H9 (cell line): ENCODE measurements around the gene SPATA46. TPM values are rescaled to one million over a fixed set of nuclear protein-coding genes. Genes with fewer than 3 reads are reported as not detected.

ENCODE experiments used
- DNase-seq: peaks from one replicate; pipeline ENCODE4 v3.0.0-alpha.2; 2017
- H2AFZ ChIP-seq: one replicate; pipeline ENCODE4 v1.6.1; 2013; ENCODE audit warnings: mild to moderate bottlenecking, low read length, control low read depth, moderate library complexity
- H2AK5ac ChIP-seq: 2 replicates; pipeline ENCODE4 v1.6.1; 2013; ENCODE audit warnings: low read length, control low read depth, mixed read lengths; ENCODE audit not compliant: insufficient read length
- H2BK120ac ChIP-seq: one replicate; pipeline ENCODE4 v1.6.1; 2013; ENCODE audit warnings: low read depth, mild to moderate bottlenecking, low read length, control low read depth, inconsistent platforms; ENCODE audit not compliant: poor library complexity, severe bottlenecking
- H2BK12ac ChIP-seq: 2 replicates; pipeline ENCODE4 v1.6.1; 2013; ENCODE audit warnings: low read length, control low read depth, mixed read lengths, low read depth; ENCODE audit not compliant: insufficient read length
- H2BK15ac ChIP-seq: 2 replicates; pipeline ENCODE4 v1.6.1; 2013; ENCODE audit warnings: low read depth, low read length, control low read depth
- H2BK20ac ChIP-seq: one replicate; pipeline ENCODE4 v1.6.1; 2013; ENCODE audit warnings: low read depth, mild to moderate bottlenecking, low read length, control low read depth, inconsistent platforms; ENCODE audit not compliant: poor library complexity, severe bottlenecking
- H2BK5ac ChIP-seq: 2 replicates; pipeline ENCODE4 v1.6.1; 2013; ENCODE audit warnings: low read length, control low read depth, mixed read lengths; ENCODE audit not compliant: insufficient read length
- H3K14ac ChIP-seq: 2 replicates; pipeline ENCODE4 v1.6.1; 2013; ENCODE audit warnings: low read length, control low read depth; ENCODE audit not compliant: insufficient read depth
- H3K18ac ChIP-seq: 2 replicates; pipeline ENCODE4 v1.6.1; 2013; ENCODE audit warnings: low read depth, mild to moderate bottlenecking, mixed read lengths, low read length, control low read depth; ENCODE audit not compliant: insufficient read length
- H3K23ac ChIP-seq: 2 replicates; pipeline ENCODE4 v1.6.1; 2013; ENCODE audit warnings: low read length, control low read depth, mixed read lengths, low read depth; ENCODE audit not compliant: insufficient read length
- H3K23me2 ChIP-seq: 2 replicates; pipeline ENCODE4 v1.6.1; 2013; ENCODE audit warnings: low read depth, mild to moderate bottlenecking, mixed read lengths, low read length, control low read depth; ENCODE audit not compliant: insufficient read length, poor library complexity, severe bottlenecking
- H3K27ac ChIP-seq: 2 replicates; pipeline ENCODE4 v1.5.1; 2013; ENCODE audit warnings: low read length, control low read depth, mixed read lengths, low read depth; ENCODE audit not compliant: insufficient read length
- H3K27me3 ChIP-seq: 2 replicates; pipeline ENCODE4 v1.6.1; 2013; ENCODE audit warnings: low read length, control low read depth, inconsistent platforms; ENCODE audit not compliant: insufficient read depth
- H3K4ac ChIP-seq: 2 replicates; pipeline ENCODE4 v1.6.1; 2013; ENCODE audit warnings: low read depth, mild to moderate bottlenecking, control low read depth, inconsistent platforms, low read length, moderate library complexity
- H3K4me1 ChIP-seq: 2 replicates; pipeline ENCODE4 v1.6.1; 2013; ENCODE audit warnings: low read length, control low read depth, inconsistent platforms; ENCODE audit not compliant: insufficient read depth
- H3K4me2 ChIP-seq: 2 replicates; pipeline ENCODE4 v1.6.1; 2013; ENCODE audit warnings: low read length, control low read depth, mixed read lengths; ENCODE audit not compliant: insufficient read length, insufficient read depth
- H3K56ac ChIP-seq: 2 replicates; pipeline ENCODE4 v1.6.1; 2013; ENCODE audit warnings: low read depth, mild to moderate bottlenecking, mixed read lengths, low read length, control low read depth; ENCODE audit not compliant: insufficient read length
- H3K79me1 ChIP-seq: 2 replicates; pipeline ENCODE4 v1.6.1; 2013; ENCODE audit warnings: low read depth, mild to moderate bottlenecking, moderate library complexity, low read length, control low read depth, inconsistent platforms; ENCODE audit not compliant: insufficient read depth, poor library complexity, severe bottlenecking
- H3K79me2 ChIP-seq: 2 replicates; pipeline ENCODE4 v1.6.1; 2013; ENCODE audit warnings: low read length, control low read depth, inconsistent platforms; ENCODE audit not compliant: insufficient read depth
- H3K9ac ChIP-seq: 2 replicates; pipeline ENCODE4 v1.6.1; 2013; ENCODE audit warnings: low read length, control low read depth, mixed read lengths; ENCODE audit not compliant: insufficient read length; ENCODE audit errors: extremely low read depth
- H3K9me3 ChIP-seq: one replicate; pipeline ENCODE4 v1.6.1; 2013; ENCODE audit warnings: low read depth, low read length, inconsistent platforms; ENCODE audit not compliant: control insufficient read depth
- H3T11ph ChIP-seq: one replicate; pipeline ENCODE4 v1.6.1; 2013; ENCODE audit warnings: mild to moderate bottlenecking, low read length, control low read depth, inconsistent platforms
- H4K20me1 ChIP-seq: one replicate; pipeline ENCODE4 v1.6.1; 2013; ENCODE audit not compliant: control insufficient read depth, insufficient read length, insufficient read depth
- H4K5ac ChIP-seq: 2 replicates; pipeline ENCODE4 v1.6.1; 2013; ENCODE audit warnings: low read depth, mild to moderate bottlenecking, mixed read lengths, low read length, control low read depth; ENCODE audit not compliant: insufficient read length
- H4K8ac ChIP-seq: replicated peaks from 2 replicates; pipeline ENCODE4 v1.6.1; 2013; ENCODE audit warnings: low read length, control low read depth, mixed read lengths, low read depth; ENCODE audit not compliant: insufficient read length
- H4K91ac ChIP-seq: 2 replicates; pipeline ENCODE4 v1.6.1; 2013; ENCODE audit warnings: low read depth, mild to moderate bottlenecking, moderate library complexity, mixed read lengths, low read length, control low read depth; ENCODE audit not compliant: insufficient read length
- H3K27ac Mint-ChIP-seq, 3 experiments: 2 replicates in 2 of 3; 3 replicates in 1 of 3; pipeline ENCODE4 v1.8.0; 2020 to 2021; ENCODE audit warnings: mixed read lengths in 3 of 3, mild to moderate bottlenecking in 1 of 3, moderate library complexity in 1 of 3
- H3K27me3 Mint-ChIP-seq: 2 replicates; pipeline ENCODE4 v1.8.0; 2021; ENCODE audit warnings: low read depth, mild to moderate bottlenecking, moderate library complexity, mixed read lengths
- H3K36me3 Mint-ChIP-seq, 3 experiments: 2 replicates in 2 of 3; 3 replicates in 1 of 3; pipeline ENCODE4 v1.8.0; 2020 to 2021; ENCODE audit warnings: low read depth in 3 of 3, mixed read lengths in 3 of 3; ENCODE audit not compliant: insufficient read depth in 1 of 3
- H3K4me1 Mint-ChIP-seq, 2 experiments: 2 replicates each; pipeline ENCODE4 v1.8.0; 2020; ENCODE audit warnings: mixed read lengths in 2 of 2
- H3K4me3 Mint-ChIP-seq, 2 experiments: 2 replicates in 1 of 2; 3 replicates in 1 of 2; pipeline ENCODE4 v1.8.0; 2020 to 2021; ENCODE audit warnings: mild to moderate bottlenecking in 2 of 2, mixed read lengths in 2 of 2, moderate library complexity in 1 of 2
- H3K9me3 Mint-ChIP-seq, 2 experiments: 2 replicates in 1 of 2; 3 replicates in 1 of 2; pipeline ENCODE4 v1.8.0; 2020; ENCODE audit warnings: mild to moderate bottlenecking in 2 of 2, mixed read lengths in 2 of 2, moderate library complexity in 1 of 2
- WGBS: extraction: QIAGEN DNeasy Blood & Tissue Kit; methylation state at CpG from one replicate; pipeline ENCODE4 v1.1.7; 2013; ENCODE audit warnings: missing lambda C conversion rate, low lambda C conversion rate, mixed read lengths; ENCODE audit not compliant: insufficient read length; ENCODE audit errors: extremely low coverage; 5-methylcytosine and 5-hydroxymethylcytosine counted together
- total RNA-seq: library from RNA; stranded (reverse); gene quantifications from 2 replicates; pipeline ENCODE4 v1.2.1, GENCODE V29; 2021
- TF ChIP-seq, protein P1 (sequence below): fragments of 200-600 bp; sonication (generic); conservative IDR thresholded peaks from 3 replicates; pipeline ENCODE4 v1.8.0; 2021; ENCODE audit warnings: antibody characterized with exemption, mild to moderate bottlenecking

SPATA46 gene
- total RNA-seq, 1 experiment from 2014 or later: not detected

DNA sequence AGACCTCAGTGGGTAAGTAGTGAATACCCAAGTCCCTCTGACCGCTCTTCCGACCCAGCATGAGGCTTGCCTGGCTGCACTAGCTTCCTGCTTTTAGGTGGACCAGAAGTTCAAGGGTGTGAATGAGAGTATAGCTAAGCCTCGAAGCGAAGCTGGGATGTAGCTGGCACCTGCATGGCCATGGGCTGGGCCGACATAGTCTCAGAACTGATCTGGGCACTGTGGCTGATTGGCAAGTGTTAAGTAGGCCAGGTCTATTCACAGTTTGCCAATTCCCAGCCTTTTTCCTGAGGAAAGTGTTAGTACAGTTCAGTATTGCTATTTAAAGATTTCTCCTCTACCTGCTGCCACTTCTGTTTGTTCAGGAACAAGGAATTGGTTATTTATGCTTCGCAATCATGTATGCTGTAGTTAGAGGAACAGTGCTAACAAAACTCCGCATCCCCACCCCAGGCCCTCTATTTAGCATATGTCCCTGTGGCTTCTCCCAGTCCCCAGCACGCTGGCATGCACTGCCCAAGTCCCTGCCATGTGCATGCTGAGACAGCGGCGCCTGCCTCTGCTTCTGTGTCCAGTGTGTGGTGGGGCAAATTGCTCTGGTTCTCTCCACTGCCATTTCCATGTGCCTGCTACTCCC is 16.3 kb downstream of the SPATA46 start:
- no peak overlapping the region for H2BK120ac ChIP-seq
- H3K79me2 ChIP-seq: no peaks in the 10 kb centered on the region
- no peaks in the 10 kb centered on the region for H4K20me1 ChIP-seq
- WGBS: no CpG with 5 or more reads among the region's 10 CpGs
- H3K4ac ChIP-seq: no peak overlapping the region
- no peak overlapping the region for H3K27ac ChIP-seq
- H3K56ac ChIP-seq: no peak overlapping the region
- no peak overlapping the region for H3K9ac ChIP-seq
- no peak overlapping the region for H2BK12ac ChIP-seq
- no peak overlapping the region for H3K18ac ChIP-seq
- H3K4me2 ChIP-seq: no peak overlapping the region
- no peaks in the 10 kb centered on the region for H3K23me2 ChIP-seq
- no peak overlapping the region for H4K5ac ChIP-seq
- Mint-ChIP-seq H3K9me3 (no peaks in the 10 kb centered on the region), H3K27ac (no peak overlapping the region), H3K4me1 (peaks cover 3 to 7% of the 10 kb centered on the region in 2 experiments; a peak in 3 of 4 replicates), H3K27me3 (no peaks in the 10 kb centered on the region), H3K4me3 (no peak overlapping the region), H3K36me3 (peaks cover 5 to 14% (median 8%) of the 10 kb centered on the region in 3 experiments; a peak in 3 of 7 replicates)
- no peak overlapping the region for H2BK5ac ChIP-seq
- H3T11ph ChIP-seq: no peak overlapping the region
- TF ChIP-seq, protein P1, sequence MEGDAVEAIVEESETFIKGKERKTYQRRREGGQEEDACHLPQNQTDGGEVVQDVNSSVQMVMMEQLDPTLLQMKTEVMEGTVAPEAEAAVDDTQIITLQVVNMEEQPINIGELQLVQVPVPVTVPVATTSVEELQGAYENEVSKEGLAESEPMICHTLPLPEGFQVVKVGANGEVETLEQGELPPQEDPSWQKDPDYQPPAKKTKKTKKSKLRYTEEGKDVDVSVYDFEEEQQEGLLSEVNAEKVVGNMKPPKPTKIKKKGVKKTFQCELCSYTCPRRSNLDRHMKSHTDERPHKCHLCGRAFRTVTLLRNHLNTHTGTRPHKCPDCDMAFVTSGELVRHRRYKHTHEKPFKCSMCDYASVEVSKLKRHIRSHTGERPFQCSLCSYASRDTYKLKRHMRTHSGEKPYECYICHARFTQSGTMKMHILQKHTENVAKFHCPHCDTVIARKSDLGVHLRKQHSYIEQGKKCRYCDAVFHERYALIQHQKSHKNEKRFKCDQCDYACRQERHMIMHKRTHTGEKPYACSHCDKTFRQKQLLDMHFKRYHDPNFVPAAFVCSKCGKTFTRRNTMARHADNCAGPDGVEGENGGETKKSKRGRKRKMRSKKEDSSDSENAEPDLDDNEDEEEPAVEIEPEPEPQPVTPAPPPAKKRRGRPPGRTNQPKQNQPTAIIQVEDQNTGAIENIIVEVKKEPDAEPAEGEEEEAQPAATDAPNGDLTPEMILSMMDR: no peak
- H4K91ac ChIP-seq: no peak overlapping the region
- no peak overlapping the region for H2BK15ac ChIP-seq
- H3K9me3 ChIP-seq: no peaks in the 10 kb centered on the region
- H3K27me3 ChIP-seq: no peaks in the 10 kb centered on the region
- no peaks in the 10 kb centered on the region for H3K79me1 ChIP-seq
- no peak overlapping the region for H3K23ac ChIP-seq
- H2AFZ ChIP-seq: no peak overlapping the region
- H3K14ac ChIP-seq: no peak overlapping the region
- no peak for DNase-seq
- H3K4me1 ChIP-seq: no peaks in the 10 kb centered on the region
- H2BK20ac ChIP-seq: no peak overlapping the region
- H2AK5ac ChIP-seq: no peak overlapping the region
- H4K8ac ChIP-seq: no peak overlapping the region
